HG02588 (cell line): Measurements from ENCODE around the gene FOXK1.
"Not testable (repeated sequence)": the region's sequence is repeated elsewhere in the genome, so short reads cannot be mapped to it uniquely, and the experiment has no call there.

Experiments used
- ATAC-seq: cut with Tn5 transposase; IDR thresholded peaks from one replicate; pipeline ENCODE4 v1.9.1; 2021; ENCODE audit warnings: mild to moderate bottlenecking, moderate library complexity; ENCODE audit not compliant: unreplicated experiment

Gene FOXK1

GRCh38 chr7:4797858-4798705 is 116.0 kb downstream of the FOXK1 start:
- no peak for ATAC-seq

- no peak for ATAC-seq
Measured at GRCh38 chr7:4798706-4799235, 116.7 kb downstream of the FOXK1 start.

GRCh38 chr7:4799508-4800268 is 117.6 kb downstream of the FOXK1 start:
- ATAC-seq: no peak

GRCh38 chr7:4800487-4800886 is 118.4 kb downstream of the FOXK1 start:
- no peak for ATAC-seq

- no peak for ATAC-seq
Measured at GRCh38 chr7:4800926-4801838, 119.1 kb downstream of the FOXK1 start.

GRCh38 chr7:4801839-4802231 is 119.7 kb downstream of the FOXK1 start:
- ATAC-seq: no peak

- not testable (repeated sequence) for ATAC-seq
Measured at GRCh38 chr7:4802577-4802976, 120.5 kb downstream of the FOXK1 start.

GRCh38 chr7:4803397-4804241 is 121.5 kb downstream of the FOXK1 start:
- ATAC-seq: no peak

- ATAC-seq: no peak
Measured at GRCh38 chr7:4805110-4805983, 123.3 kb downstream of the FOXK1 start.

- ATAC-seq: no peak
Measured at GRCh38 chr7:4805984-4806300, 123.8 kb downstream of the FOXK1 start.

GRCh38 chr7:4806983-4807597 is 125.0 kb downstream of the FOXK1 start:
- ATAC-seq: no peak

- ATAC-seq: no peak
Measured at GRCh38 chr7:4807598-4808016, 125.5 kb downstream of the FOXK1 start.

- ATAC-seq: no peak
Measured at GRCh38 chr7:4808026-4808425, 125.9 kb downstream of the FOXK1 start.

GRCh38 chr7:4808565-4808964 is 126.5 kb downstream of the FOXK1 start:
- no peak for ATAC-seq

- ATAC-seq: no peak
Measured at GRCh38 chr7:4809091-4809591, 127.0 kb downstream of the FOXK1 start.

GRCh38 chr7:4809666-4810065 is 127.6 kb downstream of the FOXK1 start:
- no peak for ATAC-seq

- no peak for ATAC-seq
Measured at GRCh38 chr7:4814433-4814832, 132.3 kb downstream of the FOXK1 start.

- no peak for ATAC-seq
Measured at GRCh38 chr7:4815121-4815520, 133.0 kb downstream of the FOXK1 start.
